ENCODE measurements around the gene PNMT.

PNMT gene

DNA sequence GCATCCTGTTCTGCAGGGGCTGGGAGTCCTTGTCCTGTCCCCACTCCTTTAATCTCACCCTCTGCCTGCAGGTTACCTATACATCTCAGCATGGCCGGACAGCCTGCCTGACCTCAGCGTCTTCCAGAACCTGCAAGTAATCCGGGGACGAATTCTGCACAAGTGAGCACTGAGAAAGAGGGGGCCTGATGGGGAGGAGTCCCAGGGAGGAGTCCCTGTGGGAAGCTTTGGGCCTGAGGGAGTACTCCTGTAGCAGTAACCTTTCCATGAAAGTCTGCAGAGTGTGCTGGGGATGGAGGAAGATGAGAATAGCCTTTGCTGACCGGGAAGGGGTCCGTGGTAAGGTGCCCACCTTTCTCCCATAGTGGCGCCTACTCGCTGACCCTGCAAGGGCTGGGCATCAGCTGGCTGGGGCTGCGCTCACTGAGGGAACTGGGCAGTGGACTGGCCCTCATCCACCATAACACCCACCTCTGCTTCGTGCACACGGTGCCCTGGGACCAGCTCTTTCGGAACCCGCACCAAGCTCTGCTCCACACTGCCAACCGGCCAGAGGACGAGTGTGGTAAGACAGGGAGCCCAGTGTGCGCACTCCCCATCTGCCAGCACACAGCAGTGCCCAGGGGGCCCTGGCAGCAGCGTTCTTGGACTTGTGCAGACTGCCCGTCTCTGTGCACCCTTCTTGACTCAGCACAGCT lies 47.3 kb downstream of the PNMT start:
- DNase-seq, result no peak

DNA sequence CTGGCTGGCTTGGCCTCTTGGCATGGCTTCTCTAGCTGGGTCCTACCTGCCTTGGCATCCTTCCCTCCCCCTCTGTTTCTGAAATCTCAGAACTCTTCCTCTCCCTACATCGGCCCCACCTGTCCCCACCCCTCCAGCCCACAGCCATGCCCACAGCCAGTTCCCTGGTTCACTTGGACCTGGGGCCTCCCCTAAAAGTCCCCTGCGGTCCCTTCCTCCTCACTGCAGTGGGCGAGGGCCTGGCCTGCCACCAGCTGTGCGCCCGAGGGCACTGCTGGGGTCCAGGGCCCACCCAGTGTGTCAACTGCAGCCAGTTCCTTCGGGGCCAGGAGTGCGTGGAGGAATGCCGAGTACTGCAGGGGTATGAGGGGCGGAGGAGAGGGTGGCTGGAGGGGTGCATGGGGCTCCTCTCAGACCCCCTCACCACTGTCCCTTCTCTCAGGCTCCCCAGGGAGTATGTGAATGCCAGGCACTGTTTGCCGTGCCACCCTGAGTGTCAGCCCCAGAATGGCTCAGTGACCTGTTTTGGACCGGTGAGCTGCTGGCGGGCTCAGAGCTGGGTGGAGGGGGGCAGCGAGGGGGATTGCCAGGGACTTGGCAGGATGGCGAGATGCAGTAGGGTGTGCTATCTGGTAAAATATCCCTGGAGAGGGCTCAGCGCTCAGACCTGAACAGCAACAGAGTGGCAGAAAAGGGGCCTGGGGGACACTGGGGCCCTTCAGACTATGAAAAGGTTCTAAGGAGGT lies 48.0 kb downstream of the PNMT start:
- DNase-seq, result no peak

DNA sequence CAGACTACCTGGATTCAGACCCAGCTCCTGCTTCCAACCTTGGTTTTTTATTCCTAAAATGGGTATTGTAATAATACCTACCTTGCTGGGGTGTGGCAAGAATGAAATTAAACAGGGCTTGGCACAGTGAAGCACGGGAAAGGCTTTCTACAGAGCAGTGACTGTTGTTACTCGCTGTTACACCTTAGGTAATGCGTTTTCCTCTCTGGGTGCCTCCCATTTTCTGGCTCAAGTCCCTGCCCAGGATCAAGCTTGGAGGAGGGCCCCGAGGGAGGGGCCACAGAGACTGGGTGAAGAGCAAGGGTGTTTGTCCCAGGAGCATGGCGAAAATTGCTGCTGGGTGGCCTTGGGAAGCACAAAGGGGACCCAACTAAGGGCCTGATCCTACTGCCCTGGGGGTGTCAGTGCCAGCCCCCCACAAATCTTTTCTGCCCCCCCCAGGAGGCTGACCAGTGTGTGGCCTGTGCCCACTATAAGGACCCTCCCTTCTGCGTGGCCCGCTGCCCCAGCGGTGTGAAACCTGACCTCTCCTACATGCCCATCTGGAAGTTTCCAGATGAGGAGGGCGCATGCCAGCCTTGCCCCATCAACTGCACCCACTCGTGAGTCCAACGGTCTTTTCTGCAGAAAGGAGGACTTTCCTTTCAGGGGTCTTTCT lies 48.8 kb downstream of the PNMT start:
- DNase-seq, result peak; percentile 49

DNA sequence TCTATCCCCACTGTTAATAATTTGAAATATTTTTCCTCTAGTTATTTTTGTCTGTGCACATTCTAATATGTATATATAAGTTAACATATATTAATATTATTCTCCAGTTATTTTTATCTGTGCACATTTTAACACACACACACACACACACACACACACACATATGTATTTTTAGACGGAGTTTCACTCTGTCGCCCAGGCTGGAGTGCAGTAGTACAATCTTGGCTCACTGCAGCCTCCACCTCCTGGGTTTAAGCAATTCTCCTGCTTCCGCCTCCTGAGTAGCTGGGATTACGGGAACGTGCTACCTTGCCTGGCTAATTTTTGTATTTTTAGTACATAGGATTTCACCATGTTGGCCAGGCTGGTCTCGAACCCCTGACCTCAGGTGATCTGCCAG lies 49.4 kb downstream of the PNMT start:
- no peak for DNase-seq

DNA sequence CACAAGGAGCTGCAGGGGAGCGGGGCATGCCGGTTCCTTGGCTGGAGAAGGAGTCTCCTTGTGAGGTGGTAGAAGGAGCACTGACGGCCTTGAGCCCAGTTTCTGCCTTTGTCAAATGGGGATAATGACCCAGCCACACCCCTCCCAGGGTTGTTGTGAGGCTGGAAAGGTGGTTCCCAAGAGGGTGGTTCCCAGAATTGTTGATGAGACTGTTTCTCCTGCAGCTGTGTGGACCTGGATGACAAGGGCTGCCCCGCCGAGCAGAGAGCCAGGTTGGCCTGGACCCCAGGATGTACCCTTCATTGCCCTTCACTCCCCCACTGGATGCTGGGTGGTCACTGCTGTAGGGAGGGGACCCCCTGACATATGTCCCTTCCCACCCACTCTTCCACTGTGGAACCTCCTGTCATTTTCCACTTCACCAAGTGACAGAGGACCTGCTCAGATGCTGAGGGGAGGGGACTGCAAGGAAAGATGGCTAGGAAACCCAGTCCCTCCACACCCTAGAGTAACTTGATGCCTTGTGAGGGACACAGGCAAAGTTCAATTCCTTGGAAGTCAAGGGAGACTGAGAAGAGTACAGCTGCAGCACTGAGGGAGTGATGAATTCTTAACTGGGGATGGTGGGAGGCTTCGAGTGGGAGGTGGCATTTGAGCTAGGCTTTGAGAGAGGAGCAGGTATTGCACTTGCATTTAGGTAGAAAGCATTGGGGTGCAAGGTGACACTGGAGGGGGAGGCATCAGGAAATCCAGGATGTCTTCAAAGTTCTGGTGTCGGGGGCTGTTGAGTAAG lies 51.5 kb downstream of the PNMT start:
- DNase-seq, result no peak
